NCI-H1436 (cell line): Measurements from ENCODE around the gene TMPRSS6.

Source experiments
- DNase-seq: peaks from one replicate; lab custom pipeline; 2025; lab: John Stamatoyannopoulos, UW

Gene TMPRSS6

DNA sequence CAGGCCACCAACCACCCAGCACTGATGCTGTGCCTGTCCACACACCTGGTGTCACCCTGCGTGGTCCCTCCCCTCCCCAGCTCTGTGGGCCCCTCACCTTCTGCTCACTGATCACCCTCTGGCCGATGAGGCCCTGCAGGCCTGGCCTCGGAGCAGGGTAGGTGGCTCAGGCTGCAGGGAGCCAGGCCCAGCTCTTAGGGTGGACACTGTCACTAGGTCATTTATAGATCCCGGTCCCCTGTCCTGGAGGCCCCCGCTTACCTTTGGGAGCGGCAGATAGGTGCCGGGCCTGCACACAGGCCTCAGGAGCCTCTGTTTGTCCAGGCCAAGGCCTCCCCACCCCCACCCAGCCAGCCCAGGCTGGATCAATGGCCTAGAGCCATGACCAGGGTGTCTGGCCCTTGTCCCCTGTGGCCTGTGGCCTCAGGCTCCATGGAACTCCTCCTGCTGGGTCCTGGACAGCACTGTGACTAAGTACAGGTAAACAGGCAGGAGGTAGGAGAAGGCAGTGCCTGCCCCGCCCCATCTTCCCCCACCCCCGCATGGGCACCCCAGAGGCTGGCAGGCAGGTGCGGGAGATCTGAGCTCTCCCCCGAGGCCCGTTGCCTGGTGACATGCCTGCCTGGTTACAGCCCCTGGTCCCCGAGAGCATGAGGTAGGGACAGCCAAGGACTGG, at the start of gene TMPRSS6:
TMPRSS6 (minus strand) TSS at position 472 of the 676 bp plus-strand sequence. CDS start 6,296 bp downstream, outside the sequence.
- DNase-seq: peak; percentile 80

DNA sequence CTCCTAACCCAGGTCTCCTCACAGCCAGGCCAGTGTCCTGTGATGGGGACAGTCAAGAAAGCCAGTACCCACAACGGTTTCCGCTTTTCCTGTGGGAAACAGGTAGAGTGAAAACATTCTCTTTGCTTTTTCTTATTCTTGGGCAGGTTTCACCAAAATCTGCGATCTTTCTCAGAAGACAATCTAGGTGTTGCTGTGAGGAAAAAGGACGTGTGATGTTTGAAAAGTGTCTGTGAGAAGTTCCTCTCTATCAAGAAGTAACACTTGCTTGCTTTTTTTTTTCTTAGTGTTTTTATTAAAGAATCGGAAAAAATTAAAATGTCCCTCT, 49.4 kb upstream of the TMPRSS6 start:
- no peak for DNase-seq

DNA sequence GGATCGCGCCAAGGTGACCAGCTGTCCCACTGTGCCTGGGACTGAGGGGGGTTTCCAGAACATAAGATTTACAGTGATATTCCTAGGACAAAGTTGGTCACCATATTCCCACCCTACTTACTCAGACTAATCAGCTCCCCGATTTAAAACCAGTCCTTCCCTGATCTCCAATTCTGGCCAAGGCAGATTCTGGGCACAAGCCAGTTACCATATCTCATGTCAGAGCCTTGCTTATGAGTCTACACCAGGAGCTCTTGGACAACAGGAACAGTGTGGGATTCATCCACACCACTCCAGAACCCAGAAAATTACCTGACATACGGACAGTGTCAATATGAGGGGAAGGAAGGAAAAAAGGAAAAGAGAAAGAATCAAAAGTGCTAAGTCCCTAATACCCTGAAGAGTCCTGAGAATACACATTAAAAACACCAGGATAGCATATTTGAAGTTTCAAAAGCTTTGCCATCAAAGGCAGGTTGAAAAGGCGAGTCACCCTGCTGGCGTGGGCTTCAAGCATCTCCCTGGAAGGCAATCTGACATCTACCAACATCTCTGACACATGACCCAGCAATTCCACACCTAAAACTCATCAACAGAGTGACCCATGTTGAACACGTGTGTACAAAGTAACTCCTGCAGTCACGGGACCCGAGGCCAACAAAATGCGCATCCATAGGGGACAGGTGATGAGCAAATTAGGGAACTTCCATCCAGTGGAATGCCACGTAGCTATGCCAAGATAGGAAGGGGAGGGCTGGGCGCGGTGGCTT, 48.2 kb upstream of the TMPRSS6 start:
- no peak for DNase-seq

DNA sequence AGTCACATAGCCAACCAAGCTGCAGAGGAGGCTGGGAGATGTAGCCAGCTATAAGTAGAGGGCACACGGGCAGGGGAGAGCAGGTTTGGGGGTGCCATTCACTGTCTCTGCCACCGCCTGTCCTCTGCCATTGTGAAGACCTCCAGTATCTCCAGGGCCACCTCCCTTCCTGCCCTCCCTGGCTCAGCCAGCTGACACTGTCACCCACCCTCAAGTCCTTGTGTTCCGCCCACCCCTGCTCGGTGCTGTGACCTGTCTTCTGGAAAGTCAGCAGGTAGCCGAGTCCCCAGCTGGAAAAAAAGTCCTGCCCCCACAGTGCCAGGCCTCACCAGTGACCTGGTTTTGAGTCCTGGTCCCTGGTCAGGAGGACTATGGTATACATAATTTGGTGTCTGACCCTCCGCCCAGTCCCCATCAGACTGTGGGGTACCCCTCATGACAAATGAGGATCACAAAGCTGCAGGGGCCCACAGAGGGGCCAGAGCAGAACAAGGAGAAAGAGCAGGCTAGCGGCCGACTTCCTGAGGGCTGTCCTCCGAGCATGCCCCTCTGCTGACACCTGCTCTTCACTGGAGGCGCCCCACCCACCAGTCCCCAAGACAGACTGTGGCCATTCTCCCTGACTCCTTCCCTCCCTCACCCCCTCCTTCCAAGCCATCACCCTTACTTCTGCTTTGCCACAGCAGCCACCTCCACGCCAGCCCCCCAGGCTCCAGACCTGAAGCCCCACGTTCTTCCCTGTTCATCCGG, 47.3 kb upstream of the TMPRSS6 start:
- DNase-seq: no peak

DNA sequence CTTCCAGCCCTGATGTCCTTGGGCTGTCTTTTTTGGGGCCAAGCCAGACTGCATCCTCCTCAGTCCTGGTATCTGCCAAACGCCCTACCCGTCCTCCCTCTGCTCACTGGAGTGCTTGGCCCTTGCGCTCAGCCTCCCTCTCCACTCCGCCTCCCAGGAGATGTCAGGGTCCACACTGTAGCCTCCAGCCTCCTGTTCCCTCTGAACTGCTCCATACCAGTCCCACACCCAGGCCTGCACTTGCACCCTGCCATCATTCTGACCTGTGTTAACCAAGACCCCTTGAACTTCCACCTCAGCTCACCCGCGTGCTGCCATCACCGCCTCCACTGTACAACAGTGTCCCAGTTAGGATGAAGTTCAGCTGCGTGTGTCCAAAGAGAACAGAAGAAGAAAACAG, 46.5 kb upstream of the TMPRSS6 start:
- DNase-seq: no peak

DNA sequence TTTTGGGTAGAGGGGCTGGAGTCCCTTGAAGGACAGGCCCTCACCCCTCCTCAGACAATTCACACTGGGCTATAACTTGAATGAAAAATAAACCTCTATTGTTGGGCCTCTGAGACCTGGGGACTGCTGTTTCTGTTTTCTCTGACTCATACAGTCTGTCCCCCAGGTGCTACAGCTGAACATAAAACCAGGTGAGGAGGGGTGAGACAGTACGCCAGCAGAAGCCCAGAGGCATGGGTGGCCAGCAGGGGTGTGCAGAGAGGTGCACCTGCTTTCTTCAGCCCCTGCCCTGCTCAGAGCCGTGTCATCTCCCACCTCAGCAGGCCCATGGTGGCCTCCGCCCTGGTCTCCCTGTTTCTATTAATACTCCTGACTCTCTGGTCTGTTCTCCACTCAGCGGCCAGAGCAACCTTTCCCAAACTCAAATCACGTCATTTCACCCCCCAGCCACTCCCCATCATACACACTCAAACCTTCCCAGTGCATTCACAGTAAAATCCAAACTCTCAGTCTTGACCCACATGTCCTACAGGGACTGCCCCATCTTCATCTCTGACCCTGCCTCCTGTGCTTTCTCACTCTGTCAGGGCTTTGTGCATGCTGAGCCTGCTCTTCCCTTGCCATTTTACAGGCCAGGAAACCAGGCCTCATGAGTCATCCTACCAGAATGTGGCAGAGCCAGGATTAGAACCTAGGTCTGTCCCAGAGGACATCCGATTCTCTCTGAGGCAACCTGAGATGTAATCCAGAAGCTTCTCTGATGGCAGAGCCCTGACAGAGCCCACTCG, 45.6 kb upstream of the TMPRSS6 start:
- no peak for DNase-seq

DNA sequence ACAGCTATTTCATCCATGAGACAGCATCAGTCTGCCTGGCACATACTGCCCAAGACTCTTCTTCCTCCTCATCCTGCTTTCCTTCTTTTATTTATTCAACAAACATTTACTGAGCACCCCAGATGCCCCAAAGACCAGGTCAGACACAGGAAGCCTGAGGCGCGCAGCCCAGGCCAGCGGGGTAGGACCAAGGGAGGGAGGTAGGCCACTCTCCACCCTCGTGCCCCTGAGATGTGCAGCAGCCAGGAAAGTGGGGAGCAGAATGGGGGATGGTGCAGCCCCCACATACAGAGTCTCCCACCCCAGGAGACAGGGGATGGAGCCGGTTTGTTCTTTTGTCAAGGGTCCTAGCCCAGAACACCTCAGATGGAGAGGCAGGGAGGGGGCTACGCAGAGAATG, 44.4 kb upstream of the TMPRSS6 start:
- DNase-seq: no peak

DNA sequence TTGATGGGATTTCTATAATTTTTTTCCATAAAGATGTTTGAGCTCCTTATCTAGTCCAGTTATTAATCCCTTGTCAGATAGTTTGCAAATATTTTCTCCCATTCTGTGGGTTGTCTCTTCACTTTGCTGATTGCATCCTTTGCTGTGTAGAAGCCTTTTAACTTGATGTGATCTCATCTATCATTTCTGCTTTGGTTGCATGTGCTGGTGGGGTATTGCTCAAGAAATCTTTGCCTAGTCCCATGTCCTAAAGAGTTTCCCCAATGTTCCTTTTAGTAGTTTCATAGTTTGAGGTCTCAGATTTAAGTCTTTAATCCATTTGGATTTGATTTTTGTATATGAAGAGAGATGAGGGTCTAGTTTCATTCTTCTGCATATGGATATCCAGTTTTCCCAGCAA, 41.9 kb upstream of the TMPRSS6 start:
- no peak for DNase-seq

DNA sequence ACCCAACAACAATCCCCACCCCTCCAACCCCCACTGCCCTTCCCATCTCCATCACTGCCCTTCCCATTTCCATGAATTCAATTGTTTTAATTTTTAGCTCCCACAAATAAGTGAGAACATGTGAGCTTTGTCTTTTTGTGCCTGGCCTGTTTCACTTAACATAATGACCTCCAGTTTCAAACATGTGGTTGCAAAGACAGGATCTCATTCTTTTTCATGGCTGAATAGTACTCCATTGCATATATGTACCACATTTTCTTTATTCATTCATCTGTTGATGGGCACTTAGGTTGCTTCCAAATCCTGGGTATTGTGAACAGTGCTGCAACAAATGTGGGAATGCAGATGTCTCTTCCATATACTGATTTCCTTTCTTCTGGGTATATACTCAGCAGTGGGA, 41.2 kb upstream of the TMPRSS6 start:
- DNase-seq: no peak

DNA sequence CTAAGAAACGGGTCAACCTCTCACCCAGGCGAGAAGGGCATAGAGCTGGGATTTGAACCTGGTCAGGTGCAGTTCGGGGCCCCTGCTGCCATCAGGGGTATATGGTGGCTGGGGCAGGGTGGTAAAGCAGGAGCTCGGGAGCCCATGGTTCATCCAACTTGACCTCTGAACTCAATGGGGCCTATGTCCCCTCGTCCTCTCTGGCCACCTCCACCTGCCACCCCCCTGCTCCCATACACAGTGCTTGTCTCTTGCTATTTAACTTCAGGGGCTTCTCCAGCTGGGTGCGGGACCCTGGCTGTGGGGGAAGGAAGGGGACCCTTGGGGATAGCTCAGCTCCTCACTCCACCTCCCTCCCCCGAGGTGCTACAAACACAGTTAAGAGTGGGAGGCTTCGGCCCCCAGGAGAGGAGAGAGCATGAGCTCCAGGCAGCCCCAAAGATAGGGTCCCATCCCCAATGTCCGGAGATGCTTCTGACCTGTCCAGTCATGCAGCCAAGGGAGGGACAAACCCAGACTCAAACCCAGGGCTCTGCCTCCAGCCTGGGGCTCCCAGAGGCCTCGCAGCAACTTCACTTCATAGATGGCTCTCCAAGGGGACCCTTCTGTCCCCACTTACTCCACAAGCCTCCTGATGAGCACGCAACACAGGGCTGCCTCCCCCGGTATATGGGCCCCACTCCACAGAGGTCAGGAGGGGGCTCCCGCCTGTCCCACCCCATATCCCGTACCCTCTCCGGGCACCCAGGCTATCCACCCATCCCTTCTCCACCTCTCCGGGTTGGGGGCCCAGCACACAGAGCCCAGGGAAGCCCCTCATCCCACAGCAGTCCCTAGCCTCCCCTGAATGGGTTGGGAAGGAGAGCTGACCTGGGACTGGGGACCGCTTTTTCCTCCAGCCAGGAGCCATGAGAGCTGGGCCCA, 39.5 kb upstream of the TMPRSS6 start:
- no peak for DNase-seq

DNA sequence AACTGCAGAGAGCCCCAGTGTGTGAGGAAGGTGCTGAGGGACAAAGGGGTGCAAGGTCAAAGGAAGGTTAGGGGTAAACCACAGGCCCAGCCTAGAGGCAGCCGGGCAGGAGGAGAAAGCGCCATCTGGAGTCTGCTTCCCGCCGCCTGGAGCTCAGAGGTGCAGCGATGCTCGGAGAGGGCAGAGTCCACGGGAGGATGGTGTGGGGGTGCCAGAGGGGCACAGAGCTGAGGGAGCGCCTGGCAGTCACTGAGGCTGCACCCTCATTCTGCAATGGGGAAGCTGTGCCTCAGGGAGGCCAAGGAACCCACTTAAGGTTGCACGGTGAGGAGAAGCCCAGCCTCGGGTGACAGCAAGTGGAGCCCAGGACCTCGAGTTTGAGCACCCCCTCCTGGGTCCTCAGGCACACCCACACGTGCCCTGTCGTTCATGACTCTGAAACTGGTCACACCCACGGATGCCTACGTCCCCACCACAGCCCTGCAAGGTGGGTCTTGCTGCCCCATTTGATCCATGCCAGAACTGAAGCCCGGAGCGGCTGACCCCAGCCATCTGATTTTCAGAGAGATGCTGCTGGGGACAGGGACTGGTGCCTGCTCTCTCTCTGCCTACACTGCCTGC, 38.6 kb upstream of the TMPRSS6 start:
- no peak for DNase-seq

DNA sequence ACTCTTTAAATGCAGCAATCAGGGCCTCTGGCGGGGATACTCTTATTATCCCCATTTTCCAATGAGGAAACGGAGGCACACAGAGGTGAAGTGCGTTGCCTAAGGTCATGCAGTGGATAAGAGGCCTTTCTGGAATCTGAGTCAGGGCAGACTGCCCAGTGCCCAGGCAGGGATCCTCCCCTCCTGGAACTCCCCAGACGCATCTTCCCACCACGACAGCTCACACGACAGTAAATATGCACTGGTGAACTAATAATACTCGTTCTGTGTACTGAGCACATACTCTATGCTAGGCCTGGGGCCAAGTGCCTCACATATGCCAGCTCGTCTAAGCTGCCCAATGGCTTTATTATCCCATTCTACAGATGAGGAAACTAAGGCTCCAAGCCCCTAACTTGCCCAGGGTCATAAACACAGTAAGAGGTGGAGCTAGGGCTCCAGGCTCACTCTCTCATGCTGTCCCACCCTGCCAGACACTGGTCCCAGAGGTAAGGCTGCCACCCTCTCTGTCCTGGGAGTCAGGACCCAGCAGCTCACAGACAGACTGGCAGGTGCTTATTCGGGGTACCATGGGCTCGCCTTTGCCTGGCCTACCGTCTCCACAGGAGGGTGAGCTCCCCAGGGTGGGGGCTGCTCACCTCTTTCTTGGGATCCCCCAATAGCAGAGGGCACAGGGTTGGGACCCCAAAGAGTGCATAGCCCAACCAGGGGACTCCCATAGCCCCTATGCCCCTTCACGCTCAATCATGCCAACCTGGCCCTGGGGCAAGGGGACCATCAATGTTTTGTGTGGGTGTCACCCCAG, 37.9 kb upstream of the TMPRSS6 start:
- no peak for DNase-seq

DNA sequence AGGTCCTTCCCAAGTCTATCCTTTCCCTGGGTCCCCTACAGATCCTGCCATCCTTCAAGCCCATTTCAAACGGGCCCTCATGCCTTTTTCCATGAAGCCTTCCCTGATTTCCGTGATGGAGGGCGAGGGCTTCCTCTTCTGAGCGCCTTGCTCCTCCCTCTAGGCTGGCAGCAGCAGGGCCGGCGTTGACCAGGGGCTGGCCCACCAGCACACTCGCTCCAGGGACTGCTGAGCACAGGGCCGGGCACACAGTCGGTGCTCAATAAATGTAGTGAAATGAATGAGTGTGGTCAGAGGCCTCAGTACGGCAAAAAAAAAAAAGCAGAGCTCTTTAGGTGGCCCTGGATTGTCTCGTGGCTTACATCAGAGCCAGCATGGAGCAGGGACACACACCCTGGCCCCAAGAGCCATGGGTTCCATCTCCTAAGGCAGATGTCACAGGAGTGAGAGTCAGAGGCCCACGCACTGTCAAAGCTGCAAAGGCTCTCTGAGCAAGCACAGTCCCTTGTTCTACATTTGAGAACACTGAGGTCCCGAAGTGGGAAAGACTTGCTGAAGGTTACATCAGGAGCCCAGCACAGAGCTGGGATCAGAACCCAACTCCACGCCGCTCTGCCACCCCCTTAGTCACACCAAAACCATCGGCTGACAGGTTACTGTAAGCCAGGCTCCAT, 37.1 kb upstream of the TMPRSS6 start:
- DNase-seq: no peak

DNA sequence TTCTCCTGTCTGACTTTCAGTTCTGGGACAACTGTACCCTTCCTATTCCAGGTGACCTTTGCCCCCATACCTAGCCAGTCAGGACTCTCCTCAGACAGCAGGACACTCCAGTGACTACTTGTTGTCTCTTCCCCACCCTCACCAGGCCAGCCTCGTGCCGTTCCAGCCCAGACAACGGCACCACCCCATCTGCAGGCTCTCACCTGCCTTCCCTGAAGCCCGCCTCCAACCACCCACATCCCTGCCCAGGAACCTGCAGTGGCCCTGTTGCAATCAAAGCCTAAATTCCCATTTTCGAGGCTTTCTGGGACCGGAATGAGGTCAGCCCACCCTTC, 36.5 kb upstream of the TMPRSS6 start:
- no peak for DNase-seq

DNA sequence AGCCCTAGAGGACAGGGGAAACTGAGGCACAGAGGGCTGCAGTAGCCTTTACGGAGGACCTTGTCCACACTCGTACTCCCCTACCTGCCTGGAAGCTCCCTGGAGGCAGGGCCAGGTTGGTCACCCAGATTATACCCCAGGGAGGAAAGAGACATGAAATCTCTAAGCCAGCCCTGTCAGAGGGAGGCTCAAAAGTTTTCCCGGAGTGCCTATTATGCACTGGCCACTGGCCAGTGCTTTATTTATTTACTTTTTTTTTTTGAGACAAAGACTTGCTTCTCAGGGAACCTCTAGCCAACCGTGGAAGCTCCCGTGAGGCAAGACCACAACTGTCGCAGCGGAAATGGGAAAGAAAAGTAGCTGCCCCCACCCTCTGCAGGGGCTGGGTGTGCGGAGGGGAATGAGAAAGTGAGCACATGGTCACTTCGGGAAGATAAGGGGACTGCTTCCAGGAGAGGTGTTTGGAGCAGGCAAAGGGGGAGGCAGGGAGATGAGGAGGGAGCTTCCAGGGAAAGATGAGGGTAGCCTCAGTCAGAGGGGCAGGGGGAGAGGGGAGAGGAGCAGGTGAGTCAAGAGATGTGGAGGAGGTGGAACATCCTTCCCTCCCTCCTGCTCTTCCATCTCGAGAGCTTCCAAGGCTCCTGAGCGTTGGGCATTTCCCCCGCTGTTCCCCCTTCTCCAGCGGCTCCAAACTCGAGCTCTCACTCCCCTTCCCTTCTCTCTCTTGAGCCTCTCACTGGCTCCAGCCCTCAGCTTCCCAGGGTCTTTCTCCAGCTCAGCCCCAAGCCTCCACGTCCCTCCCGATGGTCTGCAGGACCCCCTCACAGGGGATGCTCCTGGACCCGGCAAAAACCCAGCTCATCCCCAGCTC, 35.9 kb upstream of the TMPRSS6 start:
- no peak for DNase-seq

DNA sequence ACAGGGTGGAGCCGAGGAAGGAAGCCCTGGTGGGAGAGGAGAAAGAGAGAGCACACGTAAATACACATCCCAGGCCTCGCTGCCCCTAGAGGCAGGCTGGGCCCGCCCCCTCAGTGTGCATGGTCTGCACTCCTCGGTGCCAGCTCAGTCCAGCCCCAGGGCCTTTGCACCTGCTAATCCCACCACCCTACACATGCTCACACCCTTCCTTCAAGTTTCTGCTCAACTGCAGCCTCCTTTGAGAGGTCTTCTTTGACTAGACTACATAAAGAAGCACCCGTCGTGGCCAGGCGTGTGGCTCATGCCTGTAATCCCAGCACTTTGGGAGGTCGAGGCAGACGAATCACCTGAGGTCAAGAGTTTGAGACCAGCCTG, 34.7 kb upstream of the TMPRSS6 start:
- no peak for DNase-seq

DNA sequence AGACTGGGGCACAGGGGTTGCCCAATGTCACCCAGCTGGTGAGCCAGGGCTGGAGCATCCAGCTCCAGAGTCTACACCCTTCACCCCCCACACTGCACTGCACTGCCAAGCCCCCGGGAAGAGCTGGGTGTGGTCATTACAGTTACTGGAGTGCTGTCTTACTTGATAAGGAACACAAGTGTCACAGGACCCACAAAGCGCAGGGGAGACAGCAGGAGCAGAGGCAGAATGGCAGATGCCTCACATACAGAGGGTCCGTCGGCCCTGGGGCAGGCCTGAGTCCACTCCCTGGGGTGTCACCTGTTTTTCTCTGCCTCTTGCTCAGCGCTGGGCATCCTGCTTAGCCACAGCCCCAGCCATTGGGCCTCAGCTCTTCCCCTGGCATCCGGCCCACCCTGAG, 32.5 kb upstream of the TMPRSS6 start:
- DNase-seq: no peak

DNA sequence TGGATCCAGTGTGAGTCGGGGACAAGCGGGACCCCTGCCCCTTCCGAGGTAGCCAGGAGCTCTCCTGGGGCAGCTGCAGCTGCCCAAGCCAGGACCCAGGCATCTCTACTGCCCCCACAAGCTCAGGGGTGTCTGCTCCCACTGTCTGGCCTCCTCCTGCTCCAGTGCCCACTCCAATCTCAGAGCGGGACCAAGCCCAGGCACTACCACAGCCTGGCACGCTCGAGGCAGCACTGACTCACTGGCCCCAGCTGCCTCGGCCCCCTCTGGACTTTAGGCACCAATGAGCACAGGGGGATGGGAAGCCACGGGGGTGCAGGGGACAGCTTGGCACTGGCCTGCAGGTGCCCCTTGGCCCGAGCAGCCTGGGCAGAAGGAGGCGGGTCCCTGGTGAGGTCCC, 32.0 kb upstream of the TMPRSS6 start:
- no peak for DNase-seq
